Endothelial cell of umbilical vein (primary cell): ENCODE measurements around the gene MFN2. TPM values are rescaled to one million over a fixed set of nuclear protein-coding genes. Genes with fewer than 3 reads are reported as not detected.

Source experiments
- BruUV-seq: library from RNA; stranded (reverse); fragments of 400-500 nt; replicated peaks from 2 replicates; lab custom pipeline; 2021; lab: Mats Ljungman, UMichigan
- CTCF ChIA-PET: fragments of 300-600, 350-600 bp; sonication (Branson Sonifier 250); formaldehyde crosslinking; loops from one replicate; lab custom pipeline; 2021; ENCODE audit warnings: antibody characterized with exemption, inconsistent platforms; lab: Charles Lee
- POLR2A ChIA-PET: fragments of 300-600, 350-600 bp; sonication (Branson Sonifier 250); formaldehyde crosslinking; loops from one replicate; lab custom pipeline; 2021; ENCODE audit warnings: antibody characterized with exemption, inconsistent platforms; lab: Charles Lee
- DNase-seq: peaks from one replicate; pipeline ENCODE4 v3.0.0-alpha.2; 2011; ENCODE audit warnings: low read depth, low spot score
- FAIRE-seq: peaks from 2 replicates; lab custom pipeline; 2011; peaks lifted over from hg19 to GRCh38; lab: Jason Lieb, UNC
- H2AFZ ChIP-seq: 2 replicates; pipeline ENCODE4 v1.6.0; 2012; ENCODE audit warnings: low read depth, low read length, control low read depth, inconsistent platforms
- H3K27ac ChIP-seq: 2 replicates; pipeline ENCODE4 v1.5.1; 2011; ENCODE audit warnings: low read depth, mild to moderate bottlenecking, control low read depth, low read length, moderate library complexity; ENCODE audit not compliant: insufficient read depth
- H3K27me3 ChIP-seq, 2 experiments: 2 replicates each; pipeline versions ENCODE4 v1.6.0 to v1.6.1; 2011; ENCODE audit warnings: low read length in 2 of 2, mixed read lengths in 1 of 2; ENCODE audit not compliant: control insufficient read depth in 2 of 2, insufficient read depth in 2 of 2
- H3K36me3 ChIP-seq, 2 experiments: 2 replicates in 1 of 2; 3 replicates in 1 of 2; pipeline ENCODE4 v1.5.1; 2011; ENCODE audit warnings: low read length in 2 of 2, mild to moderate bottlenecking in 1 of 2, moderate library complexity in 1 of 2; ENCODE audit not compliant: control insufficient read depth in 2 of 2, insufficient read depth in 2 of 2; ENCODE audit errors: extremely low read depth in 1 of 2
- H3K4me1 ChIP-seq: 3 replicates; pipeline ENCODE4 v1.5.1; 2011; ENCODE audit warnings: mild to moderate bottlenecking, low read length; ENCODE audit not compliant: control insufficient read depth, insufficient read depth; ENCODE audit errors: extremely low read depth
- H3K4me2 ChIP-seq: 2 replicates; pipeline ENCODE4 v1.6.1; 2011; ENCODE audit warnings: low read length, control low read depth, mixed read lengths; ENCODE audit not compliant: insufficient read depth
- H3K4me3 ChIP-seq, 3 experiments: fragments of 200-600 bp in 1 of 3; sonication (generic), shearing (Covaris generic) in 1 of 3; replicated peaks in 1 of 3; 2 replicates each; pipeline ENCODE4 v1.5.1; 2011 to 2016; ENCODE audit warnings: control low read depth in 3 of 3, low read length in 3 of 3, mild to moderate bottlenecking in 2 of 3, inconsistent platforms in 1 of 3, low read depth in 1 of 3, moderate library complexity in 1 of 3; ENCODE audit not compliant: insufficient read depth in 1 of 3
- H3K79me2 ChIP-seq: 2 replicates; pipeline ENCODE4 v1.6.0; 2012; ENCODE audit warnings: low read length, inconsistent platforms; ENCODE audit not compliant: control insufficient read depth, insufficient read depth
- H3K9ac ChIP-seq: replicated peaks from 2 replicates; pipeline ENCODE3; 2011; ENCODE audit warnings: low read length, control low read depth; ENCODE audit not compliant: insufficient read depth; ENCODE audit errors: extremely low read depth
- H3K9me1 ChIP-seq: replicated peaks from 3 replicates; pipeline ENCODE4 v1.6.0; 2011; ENCODE audit warnings: mild to moderate bottlenecking, low read length; ENCODE audit not compliant: control insufficient read depth, insufficient read depth; ENCODE audit errors: extremely low read depth
- H3K9me3 ChIP-seq: replicated peaks from 2 replicates; pipeline ENCODE4 v1.5.1; 2012; ENCODE audit warnings: low read length, inconsistent platforms; ENCODE audit not compliant: control insufficient read depth, insufficient read depth
- H4K20me1 ChIP-seq: replicated peaks from 2 replicates; pipeline ENCODE3; 2011; ENCODE audit warnings: mild to moderate bottlenecking, low read length; ENCODE audit not compliant: control insufficient read depth, insufficient read depth; ENCODE audit errors: extremely low read depth
- EZH2 ChIP-seq: IDR thresholded peaks from 2 replicates; pipeline ENCODE4 v1.6.1; 2012; ENCODE audit warnings: borderline replicate concordance, low read depth, mild to moderate bottlenecking, moderate library complexity, low read length, inconsistent platforms; ENCODE audit not compliant: severe bottlenecking
- FOS ChIP-seq: IDR thresholded peaks from 2 replicates; pipeline ENCODE4 v1.6.1; 2011; ENCODE audit warnings: mild to moderate bottlenecking, low read length, moderate library complexity, borderline replicate concordance; ENCODE audit not compliant: insufficient read depth
- GATA2 ChIP-seq: IDR thresholded peaks from 2 replicates; pipeline ENCODE4 v1.7.0; 2011; ENCODE audit warnings: low read depth, mild to moderate bottlenecking, moderate library complexity, mixed read lengths, low read length; ENCODE audit not compliant: insufficient read length, insufficient read depth
- JUN ChIP-seq: IDR thresholded peaks from 2 replicates; pipeline ENCODE4 v1.6.1; 2011; ENCODE audit warnings: borderline replicate concordance, low read depth; ENCODE audit not compliant: insufficient read length, insufficient read depth
- MYC ChIP-seq: IDR thresholded peaks from one replicate; pipeline ENCODE4 v1.6.1; 2011; ENCODE audit warnings: mild to moderate bottlenecking, low read depth, low read length
- POLR2A ChIP-seq: IDR thresholded peaks from 2 replicates; pipeline ENCODE4 v1.6.1; 2012; ENCODE audit warnings: low read depth, mild to moderate bottlenecking, control low read depth, low read length
- POLR2AphosphoS5 ChIP-seq: IDR thresholded peaks from 2 replicates; pipeline ENCODE4 v1.6.1; 2012; ENCODE audit warnings: low read depth, mild to moderate bottlenecking, control low read depth, low read length, moderate library complexity; ENCODE audit not compliant: insufficient read depth
- dilution Hi-C: fragments of 300-500 bp; cut with MboI; formaldehyde crosslinking; loops from one replicate; pipeline ENCODE4 v1.15.0; 2019; ENCODE audit warnings: low sequenced_read_pairs; ENCODE audit not compliant: extremely low pct_ligation_motif_present
- intact Hi-C: fragments of 100-400 bp; cut with micrococcal nuclease; formaldehyde crosslinking; loops from one replicate; pipeline ENCODE4 v1.10.0; 2022
- polyA plus RNA-seq, 4 experiments: library from polyadenylated mRNA; depleted of rRNA in 3 of 4; stranded (reverse) in 3 of 4; unstranded in 1 of 4; fragments of >200 nt; gene quantifications; 2 replicates each; pipeline versions ENCODE4 v1.2.1 to v1.2.3, GENCODE V29; 2011 to 2012; ENCODE audit warnings: missing spikeins in 1 of 4
- total RNA-seq: library from RNA; stranded (reverse); gene quantifications from 2 replicates; pipeline ENCODE4 v1.2.3, GENCODE V29; 2021
- TF ChIP-seq, protein P1 (sequence below): IDR thresholded peaks from 2 replicates; pipeline ENCODE4 v1.6.1; 2011; ENCODE audit not compliant: insufficient read depth, insufficient read length
- TF ChIP-seq, protein P2 (sequence below), 2 donors: IDR thresholded peaks; 1 replicate in 1 of 2; 2 replicates in 1 of 2; pipeline ENCODE4 v1.5.1; 2011; ENCODE audit warnings: low read length in 2 of 2, mild to moderate bottlenecking in 2 of 2, moderate library complexity in 2 of 2, control low read depth in 1 of 2, inconsistent platforms in 1 of 2, low read depth in 1 of 2; ENCODE audit not compliant: insufficient read depth in 1 of 2; ENCODE audit errors: extremely low read depth in 1 of 2

MFN2 gene
- total and polyA plus RNA-seq, 2 donors (not counting 3 experiments of a cell fraction or from before 2014, with no cell fraction given): 51.4 to 82.4 TPM

- Histone ChIP-seq H3K4me1 (no peaks in the 10 kb centered on the region), H4K20me1 (no peaks in the 10 kb centered on the region), H3K4me3 (no peak overlapping the region), H3K9me3 (no peaks in the 10 kb centered on the region), H3K27me3 (no peaks in the 10 kb centered on the region), H3K36me3 (peaks cover 5 to 20% of the 10 kb centered on the region in 2 experiments), H2AFZ (no peak overlapping the region), H3K4me2 (no peak overlapping the region), H3K27ac (no peak overlapping the region), H3K9me1 (no peaks in the 10 kb centered on the region), H3K79me2 (peaks cover 2% of the 10 kb centered on the region), H3K9ac (no peak overlapping the region)
- FAIRE-seq (no peak), DNase-seq (no peak)
- no TSS peak for BruUV-seq
- TF ChIP-seq, protein P1, sequence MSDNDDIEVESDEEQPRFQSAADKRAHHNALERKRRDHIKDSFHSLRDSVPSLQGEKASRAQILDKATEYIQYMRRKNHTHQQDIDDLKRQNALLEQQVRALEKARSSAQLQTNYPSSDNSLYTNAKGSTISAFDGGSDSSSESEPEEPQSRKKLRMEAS: no peak
- TF ChIP-seq GATA2 (no peak), JUN (no peak), FOS (no peak), POLR2A (no peak), POLR2AphosphoS5 (no peak), EZH2 (no peak), MYC (no peak)
- TF ChIP-seq, protein P2, sequence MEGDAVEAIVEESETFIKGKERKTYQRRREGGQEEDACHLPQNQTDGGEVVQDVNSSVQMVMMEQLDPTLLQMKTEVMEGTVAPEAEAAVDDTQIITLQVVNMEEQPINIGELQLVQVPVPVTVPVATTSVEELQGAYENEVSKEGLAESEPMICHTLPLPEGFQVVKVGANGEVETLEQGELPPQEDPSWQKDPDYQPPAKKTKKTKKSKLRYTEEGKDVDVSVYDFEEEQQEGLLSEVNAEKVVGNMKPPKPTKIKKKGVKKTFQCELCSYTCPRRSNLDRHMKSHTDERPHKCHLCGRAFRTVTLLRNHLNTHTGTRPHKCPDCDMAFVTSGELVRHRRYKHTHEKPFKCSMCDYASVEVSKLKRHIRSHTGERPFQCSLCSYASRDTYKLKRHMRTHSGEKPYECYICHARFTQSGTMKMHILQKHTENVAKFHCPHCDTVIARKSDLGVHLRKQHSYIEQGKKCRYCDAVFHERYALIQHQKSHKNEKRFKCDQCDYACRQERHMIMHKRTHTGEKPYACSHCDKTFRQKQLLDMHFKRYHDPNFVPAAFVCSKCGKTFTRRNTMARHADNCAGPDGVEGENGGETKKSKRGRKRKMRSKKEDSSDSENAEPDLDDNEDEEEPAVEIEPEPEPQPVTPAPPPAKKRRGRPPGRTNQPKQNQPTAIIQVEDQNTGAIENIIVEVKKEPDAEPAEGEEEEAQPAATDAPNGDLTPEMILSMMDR (IDR thresholded peaks at IDR 0.05; ENCODE audit: extremely low read depth in 1 of 2, insufficient read depth in 1 of 2, low read depth in 1 of 2, low read length in 2 of 2): no peak
- CTCF ChIA-PET: no interaction called here
- dilution Hi-C loops: no loop called here
- intact Hi-C loops: no loop called here
- POLR2A ChIA-PET: no interaction called here
Observed at GRCh38 chr1:12015001-12015491, 34.8 kb downstream of the MFN2 start.
